ENCODE results near the gene ECI1.

ECI1 gene

DNA sequence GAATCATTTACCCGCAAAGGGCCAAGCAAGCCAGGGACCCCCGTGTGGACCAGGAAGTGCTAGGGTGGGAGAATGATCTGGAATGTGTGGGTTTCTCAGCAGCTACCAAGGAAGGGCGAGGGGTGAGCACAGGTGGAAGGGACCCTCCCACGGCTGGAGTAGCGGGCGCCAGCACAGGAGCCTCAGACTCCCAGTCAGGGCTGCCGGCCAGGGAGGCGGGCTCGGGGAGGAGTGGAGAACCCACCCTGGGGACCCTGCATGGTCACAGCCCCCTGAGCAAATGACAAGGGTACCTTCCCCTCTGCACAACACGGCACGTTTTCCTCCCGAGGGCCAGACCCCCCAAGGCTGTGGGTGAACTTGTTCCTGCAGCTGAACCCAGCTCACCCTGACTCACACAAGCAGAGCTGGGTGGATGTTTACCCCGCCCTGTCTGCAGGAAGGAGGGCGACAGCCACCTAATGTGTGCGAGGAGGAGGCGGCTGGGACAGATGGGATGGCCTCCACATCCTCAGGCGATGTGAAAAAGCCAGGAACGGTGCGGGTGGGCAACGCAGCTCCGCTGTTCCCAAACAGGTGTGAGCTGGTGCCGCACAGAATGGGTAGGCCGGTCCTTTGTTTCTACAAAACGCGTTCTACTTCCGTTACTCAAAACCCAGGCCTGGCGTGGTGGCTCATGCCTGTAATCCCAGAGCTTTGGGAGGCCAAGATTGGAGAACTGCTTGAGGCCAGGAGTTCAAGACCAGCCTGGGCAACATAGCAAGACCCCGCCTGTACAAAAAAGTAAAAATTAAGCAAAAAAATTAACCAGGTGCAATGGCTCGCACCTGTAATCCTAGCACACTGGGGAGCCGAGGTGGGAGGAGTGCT, 6.2 kb downstream of the ECI1 start:
- no peak overlapping the region for H3K4me2 ChIP-seq (ENCODE audit: low read length)
- no peaks in the 10 kb centered on the region for H3K27me3 ChIP-seq (ENCODE audit: insufficient read depth, low read length, poor library complexity)
- no peak overlapping the region for H2AK5ac ChIP-seq (ENCODE audit: low read length)
- no peak overlapping the region for H4K8ac ChIP-seq (ENCODE audit: low read depth, low read length)
- no peak overlapping the region for H2BK5ac ChIP-seq (ENCODE audit: low read length)
- H3K23ac ChIP-seq (ENCODE audit: low read length): no peak overlapping the region
- no CpG with 5 or more reads among the region's 30 CpGs for WGBS (ENCODE audit: extremely low coverage, insufficient coverage, low lambda C conversion rate)
- no peak overlapping the region for H2BK15ac ChIP-seq (replicated peaks; ENCODE audit: low read depth)
- peaks cover 6% of the 10 kb centered on the region for H3K36me3 ChIP-seq (ENCODE audit: control insufficient read depth, insufficient read depth, low read length)
- H3K79me2 ChIP-seq (ENCODE audit: control insufficient read depth, insufficient read depth, low read length): peaks cover 5% of the 10 kb centered on the region
- no peak overlapping the region for H4K5ac ChIP-seq (ENCODE audit: low read length)
- no peak overlapping the region for H2BK120ac ChIP-seq (ENCODE audit: low read depth, low read length)
- no peak overlapping the region for H3K9ac ChIP-seq (ENCODE audit: low read length)
- no peak overlapping the region for H3K27ac ChIP-seq (ENCODE audit: low read depth, low read length)
- H3K79me1 ChIP-seq (ENCODE audit: low read length): peaks cover 4% of the 10 kb centered on the region
- no peak for DNase-seq
- H3K56ac ChIP-seq (ENCODE audit: low read length): no peak overlapping the region
- no peak overlapping the region for H3K18ac ChIP-seq (ENCODE audit: low read length)
- H3K4me1 ChIP-seq (ENCODE audit: control insufficient read depth, low read depth, low read length): no peaks in the 10 kb centered on the region
- no peak overlapping the region for H3K4me3 ChIP-seq (ENCODE audit: low read length)
- no peak overlapping the region for H3K4ac ChIP-seq (ENCODE audit: low read depth, low read length)

DNA sequence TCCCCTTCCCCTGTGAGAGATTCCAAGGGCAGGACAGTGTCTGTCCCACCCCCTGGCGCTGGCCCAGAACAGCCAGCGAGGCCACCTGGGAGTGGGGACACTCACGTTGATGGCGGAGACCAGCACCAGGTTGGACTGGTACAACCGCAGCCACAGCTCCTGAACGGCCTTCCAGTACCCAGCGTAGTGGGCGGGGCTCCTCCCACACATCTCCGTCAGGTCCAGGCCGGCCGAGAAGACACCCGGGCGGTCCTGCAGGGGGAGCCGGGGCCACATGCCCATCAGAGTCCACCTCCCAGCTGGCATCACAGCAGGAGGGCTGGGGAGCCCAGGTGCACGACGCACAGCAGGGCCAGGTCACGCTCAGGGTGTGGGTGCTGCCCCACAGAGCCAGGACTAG, 7.1 kb downstream of the ECI1 start:
- no peak overlapping the region for H3K4ac ChIP-seq (ENCODE audit: low read depth, low read length)
- H3K4me3 ChIP-seq (ENCODE audit: low read length): no peak overlapping the region
- H3K4me2 ChIP-seq (ENCODE audit: low read length): no peak overlapping the region
- H4K5ac ChIP-seq (ENCODE audit: low read length): no peak overlapping the region
- H2BK120ac ChIP-seq (ENCODE audit: low read depth, low read length): no peak overlapping the region
- no peak overlapping the region for H4K8ac ChIP-seq (ENCODE audit: low read depth, low read length)
- peaks cover 6% of the 10 kb centered on the region for H3K36me3 ChIP-seq (ENCODE audit: control insufficient read depth, insufficient read depth, low read length)
- no CpG with 5 or more reads among the region's 17 CpGs for WGBS (ENCODE audit: extremely low coverage, insufficient coverage, low lambda C conversion rate)
- H3K18ac ChIP-seq (ENCODE audit: low read length): no peak overlapping the region
- H2BK5ac ChIP-seq (ENCODE audit: low read length): no peak overlapping the region
- peak; percentile 40 for DNase-seq
- no peak overlapping the region for H3K9ac ChIP-seq (ENCODE audit: low read length)
- H3K79me2 ChIP-seq (ENCODE audit: control insufficient read depth, insufficient read depth, low read length): peaks cover 4% of the 10 kb centered on the region
- no peak overlapping the region for H3K27ac ChIP-seq (ENCODE audit: low read depth, low read length)
- no peaks in the 10 kb centered on the region for H3K4me1 ChIP-seq (ENCODE audit: control insufficient read depth, low read depth, low read length)
- no peaks in the 10 kb centered on the region for H3K27me3 ChIP-seq (ENCODE audit: insufficient read depth, low read length, poor library complexity)
- H2AK5ac ChIP-seq (ENCODE audit: low read length): no peak overlapping the region
- no peak overlapping the region for H3K23ac ChIP-seq (ENCODE audit: low read length)
- no peak overlapping the region for H3K56ac ChIP-seq (ENCODE audit: low read length)
- peaks cover 4% of the 10 kb centered on the region for H3K79me1 ChIP-seq (ENCODE audit: low read length)
- no peak overlapping the region for H2BK15ac ChIP-seq (replicated peaks; ENCODE audit: low read depth)

- Histone ChIP-seq H3K27me3 (ENCODE audit: insufficient read depth, low read length, poor library complexity) (no peaks in the 10 kb centered on the region), H3K79me2 (ENCODE audit: control insufficient read depth, insufficient read depth, low read length) (peaks cover 2% of the 10 kb centered on the region), H3K18ac (ENCODE audit: low read length) (no peak overlapping the region), H4K8ac (ENCODE audit: low read depth, low read length) (no peak overlapping the region), H2BK5ac (ENCODE audit: low read length) (no peak overlapping the region), H4K5ac (ENCODE audit: low read length) (no peak overlapping the region), H3K79me1 (ENCODE audit: low read length) (peaks cover 4% of the 10 kb centered on the region), H3K56ac (ENCODE audit: low read length) (no peak overlapping the region), H3K23ac (ENCODE audit: low read length) (no peak overlapping the region), H2BK120ac (ENCODE audit: low read depth, low read length) (no peak overlapping the region), H3K4me3 (ENCODE audit: low read length) (no peak overlapping the region), H3K4me1 (ENCODE audit: control insufficient read depth, low read depth, low read length) (no peaks in the 10 kb centered on the region), H2AK5ac (ENCODE audit: low read length) (no peak overlapping the region), H3K36me3 (ENCODE audit: control insufficient read depth, insufficient read depth, low read length) (peaks cover 6% of the 10 kb centered on the region), H3K9ac (ENCODE audit: low read length) (no peak overlapping the region), H3K4ac (ENCODE audit: low read depth, low read length) (no peak overlapping the region), H3K27ac (ENCODE audit: low read depth, low read length) (no peak overlapping the region), H2BK15ac (replicated peaks; ENCODE audit: low read depth) (no peak overlapping the region), H3K4me2 (ENCODE audit: low read length) (no peak overlapping the region)
- DNase-seq: no peak
- no CpG with 5 or more reads among the region's 11 CpGs for WGBS (ENCODE audit: extremely low coverage, insufficient coverage, low lambda C conversion rate)
Measured at GRCh38 chr16:2243781-2244180, 7.6 kb downstream of the ECI1 start.

DNA sequence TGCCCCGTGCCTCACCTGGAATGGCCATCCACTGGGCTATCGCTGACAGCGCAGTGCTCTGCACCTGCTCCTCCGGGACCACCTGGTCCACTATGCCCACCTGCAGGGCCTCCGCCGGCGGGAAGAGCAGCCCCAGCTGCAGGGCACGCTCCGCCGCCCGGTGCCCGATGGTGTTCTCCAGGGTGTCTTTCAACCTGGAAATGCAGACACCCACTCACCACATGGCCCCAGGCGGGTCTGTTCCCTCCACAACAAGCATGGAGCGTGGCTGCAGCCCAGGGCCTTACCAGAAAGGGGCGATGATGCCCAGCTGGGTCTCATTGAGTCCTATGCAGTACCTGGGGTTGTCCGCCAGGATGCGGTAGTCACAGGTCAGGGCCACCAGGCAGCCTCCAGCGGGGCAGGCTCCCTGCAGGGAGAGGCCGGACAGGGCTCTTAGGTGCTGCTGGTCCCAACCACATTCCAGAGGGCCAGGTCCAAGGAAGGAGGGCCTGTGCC, 8.3 kb downstream of the ECI1 start:
- DNase-seq: peak; percentile 55
- H3K4me1 ChIP-seq (ENCODE audit: control insufficient read depth, low read depth, low read length): no peaks in the 10 kb centered on the region
- WGBS (ENCODE audit: extremely low coverage, insufficient coverage, low lambda C conversion rate): no CpG with 5 or more reads among the region's 19 CpGs
- no peak overlapping the region for H2BK15ac ChIP-seq (replicated peaks; ENCODE audit: low read depth)
- H3K27me3 ChIP-seq (ENCODE audit: insufficient read depth, low read length, poor library complexity): no peaks in the 10 kb centered on the region
- H3K79me2 ChIP-seq (ENCODE audit: control insufficient read depth, insufficient read depth, low read length): no peaks in the 10 kb centered on the region
- no peak overlapping the region for H3K27ac ChIP-seq (ENCODE audit: low read depth, low read length)
- H2AK5ac ChIP-seq (ENCODE audit: low read length): no peak overlapping the region
- no peak overlapping the region for H3K4ac ChIP-seq (ENCODE audit: low read depth, low read length)
- no peak overlapping the region for H4K5ac ChIP-seq (ENCODE audit: low read length)
- H3K18ac ChIP-seq (ENCODE audit: low read length): no peak overlapping the region
- H2BK5ac ChIP-seq (ENCODE audit: low read length): no peak overlapping the region
- peaks cover 2% of the 10 kb centered on the region for H3K79me1 ChIP-seq (ENCODE audit: low read length)
- H4K8ac ChIP-seq (ENCODE audit: low read depth, low read length): no peak overlapping the region
- peaks cover 6% of the 10 kb centered on the region for H3K36me3 ChIP-seq (ENCODE audit: control insufficient read depth, insufficient read depth, low read length)
- H3K9ac ChIP-seq (ENCODE audit: low read length): no peak overlapping the region
- H3K56ac ChIP-seq (ENCODE audit: low read length): no peak overlapping the region
- no peak overlapping the region for H2BK120ac ChIP-seq (ENCODE audit: low read depth, low read length)
- no peak overlapping the region for H3K4me3 ChIP-seq (ENCODE audit: low read length)
- no peak overlapping the region for H3K4me2 ChIP-seq (ENCODE audit: low read length)
- H3K23ac ChIP-seq (ENCODE audit: low read length): no peak overlapping the region

GRCh38 chr16:2242598-2242997, 8.8 kb downstream of the ECI1 start:
- Histone ChIP-seq H3K4me3 (ENCODE audit: low read length) (no peak overlapping the region), H2BK120ac (ENCODE audit: low read depth, low read length) (no peak overlapping the region), H3K4ac (ENCODE audit: low read depth, low read length) (no peak overlapping the region), H4K5ac (ENCODE audit: low read length) (no peak overlapping the region), H2BK5ac (ENCODE audit: low read length) (no peak overlapping the region), H3K18ac (ENCODE audit: low read length) (no peak overlapping the region), H3K27ac (ENCODE audit: low read depth, low read length) (no peak overlapping the region), H3K36me3 (ENCODE audit: control insufficient read depth, insufficient read depth, low read length) (peaks cover 6% of the 10 kb centered on the region), H3K56ac (ENCODE audit: low read length) (no peak overlapping the region), H3K27me3 (ENCODE audit: insufficient read depth, low read length, poor library complexity) (no peaks in the 10 kb centered on the region), H2AK5ac (ENCODE audit: low read length) (no peak overlapping the region), H3K9ac (ENCODE audit: low read length) (no peak overlapping the region), H3K4me1 (ENCODE audit: control insufficient read depth, low read depth, low read length) (no peaks in the 10 kb centered on the region), H2BK15ac (replicated peaks; ENCODE audit: low read depth) (no peak overlapping the region), H4K8ac (ENCODE audit: low read depth, low read length) (no peak overlapping the region), H3K79me2 (ENCODE audit: control insufficient read depth, insufficient read depth, low read length) (no peaks in the 10 kb centered on the region), H3K4me2 (ENCODE audit: low read length) (no peak overlapping the region), H3K23ac (ENCODE audit: low read length) (no peak overlapping the region), H3K79me1 (ENCODE audit: low read length) (peaks cover 2% of the 10 kb centered on the region)
- no CpG with 5 or more reads among the region's 11 CpGs for WGBS (ENCODE audit: extremely low coverage, insufficient coverage, low lambda C conversion rate)
- DNase-seq: no peak
